Measurements from ENCODE around the gene AHR. TPM values are rescaled to one million over a fixed set of nuclear protein-coding genes. Genes with fewer than 3 reads are reported as not detected.

The AHR gene
- total RNA-seq, 1 experiment from 2014 or later, result 72.7 TPM

GRCh38 chr7:17275749-17276671, 22.4 kb upstream of the AHR start:
- intact Hi-C loops (cut with micrococcal nuclease), result loop anchor here (1.0 to 5.0 kb wide), 9 partner anchors 22 to 350 kb away; partner anchors contain the start of gene AHR
- TF ChIP-seq EZH2 (IDR thresholded peaks at IDR 0.05; ENCODE audit: low read length, unreplicated experiment) (no peak), CTCF (conservative IDR thresholded peaks at IDR 0.05; ENCODE audit: low read depth, low read length) (no peak), EZH2phosphoT487 (IDR thresholded peaks at IDR 0.05; ENCODE audit: borderline replicate concordance, low read length) (no peak)
- no peaks in the 10 kb centered on the region for H3K9me3 ChIP-seq (ENCODE audit: low read length)
- peak overlapping the region; percentile 8; the same call in 1 of the 2 replicates for H3K4me3 ChIP-seq (ENCODE audit: low read length)
- peak; percentile 92 for DNase-seq
- TSS peak; percentile 96 for BruUV-seq (replicated peaks)
- H3K4me2 ChIP-seq (ENCODE audit: low read length), result peak overlapping the region; percentile 54
- H2AFZ ChIP-seq (ENCODE audit: low read length), result no peak overlapping the region
- peaks cover 5% of the 10 kb centered on the region for H3F3A ChIP-seq (ENCODE audit: low read length, unreplicated experiment)
- no peaks in the 10 kb centered on the region for H3K36me3 ChIP-seq (ENCODE audit: low read depth, low read length)
- ChIA-PET CTCF (interaction anchor here (0.6 to 1.7 kb wide), 3 partner anchors 25 to 293 kb away, joined by 3 to 8 read pairs (median 3); no protein-coding TSS in a partner anchor), POLR2A (ENCODE audit: unreplicated experiment) (interaction anchor here (0.5 to 1.7 kb wide), 7 partner anchors 15 to 651 kb away, joined by 3 to 40 read pairs (median 4); partner anchors contain the start of gene AHR)
- no peaks in the 10 kb centered on the region for H4K20me1 ChIP-seq (ENCODE audit: low read length)
- peak overlapping the region; percentile 28 for H3K9ac ChIP-seq (ENCODE audit: low read length)
- H3K4me1 ChIP-seq (ENCODE audit: insufficient read depth, low read length), result peaks cover 34% of the 10 kb centered on the region
- no peaks in the 10 kb centered on the region for H3K27me3 ChIP-seq (ENCODE audit: low read length)
- no peaks in the 10 kb centered on the region for H3K79me2 ChIP-seq (ENCODE audit: low read length)
- ATAC-seq, result peak; percentile 91
- H3K27ac ChIP-seq (ENCODE audit: low read length), result peak overlapping the region; percentile 78
- no peaks in the 10 kb centered on the region for H3K9me2 ChIP-seq (replicated peaks; ENCODE audit: low read length)

- no peak overlapping the region for H3K4me3 ChIP-seq (ENCODE audit: low read length)
- TF ChIP-seq EZH2phosphoT487 (IDR thresholded peaks at IDR 0.05; ENCODE audit: borderline replicate concordance, low read length) (no peak), EZH2 (IDR thresholded peaks at IDR 0.05; ENCODE audit: low read length, unreplicated experiment) (no peak), CTCF (conservative IDR thresholded peaks at IDR 0.05; ENCODE audit: low read depth, low read length) (no peak)
- intact Hi-C loops (cut with micrococcal nuclease), result loop anchor here (5.0 kb wide), 2 partner anchors 137 to 217 kb away; no protein-coding TSS in a partner anchor
- H3K79me2 ChIP-seq (ENCODE audit: low read length), result no peaks in the 10 kb centered on the region
- no peak overlapping the region for H3K4me2 ChIP-seq (ENCODE audit: low read length)
- ATAC-seq (no peak), DNase-seq (no peak)
- POLR2A ChIA-PET (ENCODE audit: unreplicated experiment), result no interaction called here
- H3K36me3 ChIP-seq (ENCODE audit: low read depth, low read length), result no peaks in the 10 kb centered on the region
- H3K27ac ChIP-seq (ENCODE audit: low read length), result no peak overlapping the region
- H2AFZ ChIP-seq (ENCODE audit: low read length), result no peak overlapping the region
- no TSS peak for BruUV-seq (replicated peaks)
- CTCF ChIA-PET, result no interaction called here
- H3K9me3 ChIP-seq (ENCODE audit: low read length), result no peaks in the 10 kb centered on the region
- H3K4me1 ChIP-seq (ENCODE audit: insufficient read depth, low read length), result peaks cover 32% of the 10 kb centered on the region
- peaks cover 5% of the 10 kb centered on the region for H3F3A ChIP-seq (ENCODE audit: low read length, unreplicated experiment)
- H4K20me1 ChIP-seq (ENCODE audit: low read length), result no peaks in the 10 kb centered on the region
- no peaks in the 10 kb centered on the region for H3K9me2 ChIP-seq (replicated peaks; ENCODE audit: low read length)
- H3K27me3 ChIP-seq (ENCODE audit: low read length), result no peaks in the 10 kb centered on the region
- no peak overlapping the region for H3K9ac ChIP-seq (ENCODE audit: low read length)
Observed at GRCh38 chr7:17279061-17279460, 19.4 kb upstream of the AHR start.

Measured in PC-3 (cell line).